Lung (tissue), 12 donors: ENCODE measurements around the gene ZNF296. TPM values are rescaled to one million over a fixed set of nuclear protein-coding genes. Genes with fewer than 3 reads are reported as not detected.

Experiments used
- ATAC-seq: fragments of 200-7000 bp; cut with Tn5 transposase; one replicate; pipeline ENCODE4 v1.9.1; 2020; ENCODE audit warnings: moderate number of reproducible peaks; ENCODE audit not compliant: insufficient read depth, low FRiP score
- DNase-seq, 3 donors: peaks; one replicate each; pipeline ENCODE4 v3.0.0-alpha.2; 2013 to 2017
- H3K27ac ChIP-seq, 2 donors: one replicate each; pipeline ENCODE4 v1.5.1; 2013; ENCODE audit warnings: mild to moderate bottlenecking in 2 of 2, moderate library complexity in 2 of 2, control low read depth in 1 of 2, inconsistent platforms in 1 of 2, low read depth in 1 of 2, low read length in 1 of 2
- H3K27me3 ChIP-seq, 3 donors: one replicate each; pipeline ENCODE4 v1.5.1; 2013; ENCODE audit warnings: low read length in 2 of 3; ENCODE audit not compliant: control insufficient read depth in 3 of 3, insufficient read depth in 3 of 3
- H3K36me3 ChIP-seq, 4 donors: one replicate each; pipeline ENCODE4 v1.5.1; 2013; ENCODE audit warnings: low read length in 4 of 4, mild to moderate bottlenecking in 1 of 4, moderate library complexity in 1 of 4; ENCODE audit not compliant: control insufficient read depth in 4 of 4, insufficient read depth in 4 of 4
- H3K4me1 ChIP-seq, 5 donors: one replicate each; pipeline ENCODE4 v1.5.1; 2013; ENCODE audit warnings: low read length in 5 of 5, mild to moderate bottlenecking in 2 of 5, moderate library complexity in 1 of 5; ENCODE audit not compliant: control insufficient read depth in 5 of 5, insufficient read depth in 5 of 5
- H3K4me3 ChIP-seq: one replicate; pipeline ENCODE4 v1.5.1; 2013; ENCODE audit warnings: mild to moderate bottlenecking, control low read depth, moderate library complexity
- H3K9ac ChIP-seq, 2 donors: one replicate each; pipeline ENCODE4 v1.5.1; 2013; ENCODE audit warnings: low read length in 2 of 2, control low read depth in 1 of 2; ENCODE audit not compliant: insufficient read depth in 1 of 2
- H3K9me3 ChIP-seq, 4 donors: one replicate each; pipeline ENCODE4 v1.5.1; 2013; ENCODE audit warnings: low read length in 3 of 4, mild to moderate bottlenecking in 1 of 4, moderate library complexity in 1 of 4; ENCODE audit not compliant: control insufficient read depth in 4 of 4, insufficient read depth in 3 of 4
- WGBS, 2 donors: extraction: QIAGEN DNeasy Blood & Tissue Kit; methylation state at CpG; one replicate each; pipeline ENCODE4 v1.1.7; 2013; 5-methylcytosine and 5-hydroxymethylcytosine counted together
- polyA plus RNA-seq, 2 donors: library from polyadenylated mRNA; stranded (reverse); fragments of 200-250 nt; gene quantifications; one replicate each; pipeline ENCODE4 v1.2.1, GENCODE V29; 2013
- total RNA-seq, 2 donors: library from RNA; depleted of rRNA in 1 of 2; stranded (reverse); fragments of >200 nt in 1 of 2; gene quantifications; one replicate each; pipeline ENCODE4 v1.2.1, GENCODE V29; 2014 to 2021
- TF ChIP-seq, protein P1 (sequence below): IDR thresholded peaks from 2 replicates; pipeline ENCODE4 v1.5.1; 2012; ENCODE audit warnings: mild to moderate bottlenecking; ENCODE audit errors: control extremely low read depth, extremely low read depth
- donor health status: control.
- donor health status: control.
- donor health status: Bipolar disorder and iron deficiency.
- donor health status: healthy.
- donor health status: DM: yes; HTN: yes; CAD: no.

The ZNF296 gene
- total and polyA plus RNA-seq, 4 donors = 0.43 to 3.9 (median 2.8) TPM

GRCh38 chr19:45035755-45036154, 40.5 kb downstream of the ZNF296 start:
- TF ChIP-seq, protein P1, sequence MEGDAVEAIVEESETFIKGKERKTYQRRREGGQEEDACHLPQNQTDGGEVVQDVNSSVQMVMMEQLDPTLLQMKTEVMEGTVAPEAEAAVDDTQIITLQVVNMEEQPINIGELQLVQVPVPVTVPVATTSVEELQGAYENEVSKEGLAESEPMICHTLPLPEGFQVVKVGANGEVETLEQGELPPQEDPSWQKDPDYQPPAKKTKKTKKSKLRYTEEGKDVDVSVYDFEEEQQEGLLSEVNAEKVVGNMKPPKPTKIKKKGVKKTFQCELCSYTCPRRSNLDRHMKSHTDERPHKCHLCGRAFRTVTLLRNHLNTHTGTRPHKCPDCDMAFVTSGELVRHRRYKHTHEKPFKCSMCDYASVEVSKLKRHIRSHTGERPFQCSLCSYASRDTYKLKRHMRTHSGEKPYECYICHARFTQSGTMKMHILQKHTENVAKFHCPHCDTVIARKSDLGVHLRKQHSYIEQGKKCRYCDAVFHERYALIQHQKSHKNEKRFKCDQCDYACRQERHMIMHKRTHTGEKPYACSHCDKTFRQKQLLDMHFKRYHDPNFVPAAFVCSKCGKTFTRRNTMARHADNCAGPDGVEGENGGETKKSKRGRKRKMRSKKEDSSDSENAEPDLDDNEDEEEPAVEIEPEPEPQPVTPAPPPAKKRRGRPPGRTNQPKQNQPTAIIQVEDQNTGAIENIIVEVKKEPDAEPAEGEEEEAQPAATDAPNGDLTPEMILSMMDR = no peak
- 98% methylated on average over 6 of the region's 6 CpGs for WGBS, 2 donors
- H3K36me3 ChIP-seq = peaks cover 0 to 34% (median 5%) of the 10 kb centered on the region in 4 donors
- no peak overlapping the region for H3K4me3 ChIP-seq
- no peak overlapping the region for H3K27ac ChIP-seq
- ATAC-seq (no peak), DNase-seq (no peak)
- H3K9me3 ChIP-seq = no peaks in the 10 kb centered on the region
- H3K27me3 ChIP-seq = no peaks in the 10 kb centered on the region
- H3K4me1 ChIP-seq = peaks cover 7 to 12% (median 10%) of the 10 kb centered on the region in 5 donors
- H3K9ac ChIP-seq = no peak overlapping the region

DNA sequence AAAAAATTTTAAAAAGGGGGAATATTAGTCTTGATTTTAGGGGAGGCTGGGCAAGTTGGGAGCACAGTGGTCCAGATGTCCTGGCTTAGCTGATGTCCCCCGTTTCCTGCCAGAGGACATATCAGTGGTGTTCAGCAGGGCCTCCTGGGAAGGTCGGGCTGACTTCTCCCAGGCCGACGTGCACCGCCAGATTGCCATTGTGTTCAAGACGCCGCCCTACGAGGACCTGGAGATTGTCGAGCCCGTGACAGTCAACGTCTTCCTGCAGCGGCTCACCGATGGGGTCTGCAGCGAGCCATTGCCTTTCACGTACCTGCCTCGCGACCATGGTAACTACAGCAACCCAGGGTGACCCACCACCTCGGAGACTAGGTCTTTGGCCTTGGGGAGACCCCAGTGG, 43.9 kb downstream of the ZNF296 start:
- H3K27me3 ChIP-seq = no peaks in the 10 kb centered on the region
- H3K4me1 ChIP-seq = no peaks in the 10 kb centered on the region
- TF ChIP-seq, protein P1 = no peak
- H3K9me3 ChIP-seq = no peaks in the 10 kb centered on the region
- H3K4me3 ChIP-seq = no peak overlapping the region
- ATAC-seq = no peak
- DNase-seq = no peak
- 92% methylated on average over 18 of the region's 18 CpGs for WGBS, 2 donors
- no peak overlapping the region for H3K9ac ChIP-seq
- no peak overlapping the region for H3K27ac ChIP-seq
- H3K36me3 ChIP-seq = peaks cover 0 to 44% (median 4%) of the 10 kb centered on the region in 4 donors

DNA sequence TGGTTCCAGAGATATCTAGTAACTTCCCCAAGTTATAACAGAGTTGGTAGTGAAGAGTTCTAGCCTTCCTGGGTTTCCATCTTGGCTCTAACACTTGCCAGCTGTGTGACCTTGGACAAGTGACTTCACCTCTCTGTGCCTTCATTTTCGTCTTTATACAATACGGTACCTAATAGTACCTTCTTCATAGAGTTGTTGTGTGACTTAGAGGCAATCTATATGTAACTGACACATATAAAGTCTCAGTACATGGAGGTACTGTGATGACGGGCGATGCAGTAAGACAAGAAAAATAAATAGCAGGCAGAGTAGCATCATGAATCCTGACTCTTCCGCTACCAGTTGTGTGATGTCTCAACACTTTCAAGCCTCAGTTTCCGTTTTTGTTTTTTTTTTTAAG, 45.5 kb downstream of the ZNF296 start:
- TF ChIP-seq, protein P1 = no peak
- H3K4me3 ChIP-seq = no peak overlapping the region
- ATAC-seq (no peak), DNase-seq (no peak)
- peaks cover 0 to 42% (median 4%) of the 10 kb centered on the region in 4 donors for H3K36me3 ChIP-seq
- H3K4me1 ChIP-seq = no peaks in the 10 kb centered on the region
- H3K27me3 ChIP-seq = no peaks in the 10 kb centered on the region
- no peak overlapping the region for H3K27ac ChIP-seq
- H3K9me3 ChIP-seq = no peaks in the 10 kb centered on the region
- whole genome bisulfite sequencing, 2 donors = 93 to 95% methylated on average over 6 of the region's 6 CpGs
- no peak overlapping the region for H3K9ac ChIP-seq

- TF ChIP-seq, protein P1 = no peak
- H3K36me3 ChIP-seq = peaks cover 0 to 30% (median 3%) of the 10 kb centered on the region in 4 donors
- ATAC-seq (no peak), DNase-seq (no peak)
- H3K9ac ChIP-seq = no peak overlapping the region
- no peaks in the 10 kb centered on the region for H3K4me1 ChIP-seq
- WGBS, 2 donors = 95 to 100% methylated on average over 2 of the region's 2 CpGs
- H3K27ac ChIP-seq = no peak overlapping the region
- no peak overlapping the region for H3K4me3 ChIP-seq
- no peaks in the 10 kb centered on the region for H3K9me3 ChIP-seq
- H3K27me3 ChIP-seq = no peaks in the 10 kb centered on the region
Measured at GRCh38 chr19:45027371-45027770, 48.9 kb downstream of the ZNF296 start.
